Gastrocnemius medialis (tissue), 4 donors: ENCODE data around the gene ARF1. TPM values are rescaled to one million over a fixed set of nuclear protein-coding genes. Genes with fewer than 3 reads are reported as not detected.

Source experiments
- ATAC-seq, 2 donors: fragments of 150-250 bp; one replicate each; pipeline ENCODE4 v1.9.1; 2016
- DNase-seq, 2 donors: peaks; one replicate each; pipeline ENCODE4 v3.0.0-alpha.2; 2019
- H3K27ac ChIP-seq, 4 donors: fragments of 200-600 bp; sonication (generic); 1 replicate in 1 of 4; 2 replicates in 3 of 4; pipeline ENCODE4 v1.5.1; 2016 to 2018; ENCODE audit warnings: mild to moderate bottlenecking in 2 of 4, moderate library complexity in 1 of 4
- H3K27me3 ChIP-seq, 3 donors: fragments of 200-600 bp; sonication (generic) in 2 of 3; 1 replicate in 1 of 3; 2 replicates in 2 of 3; pipeline versions ENCODE4 v1.5.1 to v1.6.0; 2016 to 2019; ENCODE audit warnings: mild to moderate bottlenecking in 1 of 3, moderate library complexity in 1 of 3
- H3K36me3 ChIP-seq, 2 donors: fragments of 200-600 bp; sonication (generic) in 1 of 2; one replicate each; pipeline ENCODE4 v1.5.1; 2017 to 2018
- H3K4me1 ChIP-seq, 2 donors: fragments of 200-600 bp; sonication (generic) in 1 of 2; one replicate each; pipeline ENCODE4 v1.5.1; 2016 to 2017; ENCODE audit warnings: mild to moderate bottlenecking in 2 of 2
- H3K4me3 ChIP-seq, 4 donors: fragments of 200-600 bp; sonication (generic) in 3 of 4; 1 replicate in 1 of 4; 2 replicates in 3 of 4; pipeline ENCODE4 v1.5.1; 2016 to 2019; ENCODE audit warnings: mild to moderate bottlenecking in 2 of 4
- H3K9me3 ChIP-seq, 3 donors: fragments of 200-600 bp; sonication (generic) in 2 of 3; 1 replicate in 1 of 3; 2 replicates in 2 of 3; pipeline ENCODE4 v1.5.1; 2016 to 2019
- CTCF ChIP-seq, 5 experiments: fragments of 450-650 bp in 3 of 5; fragments of 200-600 bp in 2 of 5; sonication (generic) in 2 of 5; IDR thresholded peaks in 4 of 5; conservative IDR thresholded peaks in 1 of 5; 1 replicate in 4 of 5; 2 replicates in 1 of 5; pipeline ENCODE4 v1.5.1; 2016 to 2019; ENCODE audit warnings: antibody characterized with exemption in 5 of 5, mild to moderate bottlenecking in 3 of 5, moderate library complexity in 3 of 5
- POLR2A ChIP-seq, 2 donors: fragments of 450-650 bp; IDR thresholded peaks; one replicate each; pipeline ENCODE4 v1.6.1; 2017; ENCODE audit warnings: antibody characterized with exemption in 2 of 2, mild to moderate bottlenecking in 2 of 2, moderate library complexity in 2 of 2
- in situ Hi-C, 4 donors: fragments of 200-750 bp; cut with MboI; loops; one replicate each; pipeline versions ENCODE4 v1.15.0 to v1.8.0; 2017; ENCODE audit warnings: low sequenced_read_pairs in 4 of 4
- intact Hi-C: fragments of 100-400 bp; cut with DNase I; formaldehyde crosslinking; loops from one replicate; pipeline ENCODE4 v1.15.1; 2023; ENCODE audit warnings: low total_unique reads
- total RNA-seq, 4 donors: library from RNA; depleted of rRNA; stranded (reverse); fragments of >200 nt; gene quantifications; one replicate each; pipeline versions ENCODE4 v1.1.0 to v1.2.3, GENCODE V29; 2016

Gene ARF1
- total RNA-seq, 4 donors from 2014 or later, result 234 to 422 (median 306) TPM

GRCh38 chr1:228092342-228093049 lies 10.0 kb downstream of the ARF1 start:
- peak in 1 of 2 donors; percentile 12 for DNase-seq
- Histone ChIP-seq H3K4me1 (peaks cover 50 to 53% of the 10 kb centered on the region in 2 donors), H3K36me3 (peaks cover 0 to 3% of the 10 kb centered on the region in 2 donors), H3K4me3 (no peak overlapping the region), H3K27ac (peak overlapping the region in 3 of 4 donors; percentile 20 to 93 (median 46)), H3K27me3 (no peaks in the 10 kb centered on the region), H3K9me3 (peaks cover 0 to 6% (median 0%) of the 10 kb centered on the region in 3 donors)
- no peak for TF ChIP-seq POLR2A (IDR thresholded peaks at IDR 0.05)
- in situ Hi-C loops, result loop anchor here in 1 of 4 donors (25.0 kb wide), 1 partner anchor 330 kb away; no protein-coding TSS in a partner anchor
- intact Hi-C loops, result no loop called here
- peak in 1 of 2 donors; percentile 56 for ATAC-seq

GRCh38 chr1:228093050-228093906 lies 10.8 kb downstream of the ARF1 start:
- H3K4me1 ChIP-seq, result peaks cover 42 to 45% of the 10 kb centered on the region in 2 donors
- peak in 1 of 2 donors; percentile 8 for DNase-seq
- intact Hi-C loops (no loop called here), in situ Hi-C loops (loop anchor here in 1 of 4 donors (25.0 kb wide), 1 partner anchor 331 kb away; no protein-coding TSS in a partner anchor)
- H3K36me3 ChIP-seq, result peaks cover 0 to 11% of the 10 kb centered on the region in 2 donors
- ATAC-seq, result no peak
- H3K27ac ChIP-seq, result no peak overlapping the region
- peaks cover 0 to 6% (median 0%) of the 10 kb centered on the region in 3 donors for H3K9me3 ChIP-seq
- H3K4me3 ChIP-seq, result no peak overlapping the region
- TF ChIP-seq CTCF (IDR thresholded peaks at IDR 0.05 in 4 of 5, conservative IDR thresholded peaks at IDR 0.05 in 1 of 5) (no peak), POLR2A (IDR thresholded peaks at IDR 0.05) (no peak)
- no peaks in the 10 kb centered on the region for H3K27me3 ChIP-seq

GRCh38 chr1:228094432-228095016 lies 12.0 kb downstream of the ARF1 start:
- peaks cover 0 to 22% of the 10 kb centered on the region in 2 donors for H3K36me3 ChIP-seq

GRCh38 chr1:228095161-228095560 lies 12.7 kb downstream of the ARF1 start:
- TF ChIP-seq POLR2A (IDR thresholded peaks at IDR 0.05), result no peak
- TF ChIP-seq CTCF (IDR thresholded peaks at IDR 0.05 in 4 of 5, conservative IDR thresholded peaks at IDR 0.05 in 1 of 5), result no peak
- ATAC-seq (no peak), DNase-seq (no peak)
- in situ Hi-C loops, result loop anchor here in 1 of 4 donors (25.0 kb wide), 1 partner anchor 333 kb away; no protein-coding TSS in a partner anchor
- peaks cover 0 to 6% (median 0%) of the 10 kb centered on the region in 3 donors for H3K9me3 ChIP-seq
- H3K36me3 ChIP-seq, result peaks cover 0 to 29% of the 10 kb centered on the region in 2 donors
- no peak overlapping the region for H3K4me3 ChIP-seq
- no peaks in the 10 kb centered on the region for H3K27me3 ChIP-seq
- intact Hi-C loops, result no loop called here
- peaks cover 24 to 26% of the 10 kb centered on the region in 2 donors for H3K4me1 ChIP-seq
- no peak overlapping the region for H3K27ac ChIP-seq

More at GRCh38 chr1:228094432-228095016, 12.0 kb downstream of the ARF1 start:
- DNase-seq (no peak), ATAC-seq (no peak)
- intact Hi-C loops, result no loop called here
- TF ChIP-seq POLR2A (IDR thresholded peaks at IDR 0.05) (no peak), CTCF (IDR thresholded peaks at IDR 0.05 in 4 of 5, conservative IDR thresholded peaks at IDR 0.05 in 1 of 5) (no peak)
- Histone ChIP-seq H3K9me3 (peaks cover 0 to 6% (median 0%) of the 10 kb centered on the region in 3 donors), H3K27me3 (no peaks in the 10 kb centered on the region), H3K4me1 (peaks cover 30 to 33% of the 10 kb centered on the region in 2 donors), H3K4me3 (no peak overlapping the region), H3K27ac (no peak overlapping the region)
- in situ Hi-C loops, result loop anchor here in 1 of 4 donors (25.0 kb wide), 1 partner anchor 332 kb away; no protein-coding TSS in a partner anchor
